A549 (cell line): Measurements from ENCODE around the gene TMEM247.

ENCODE experiments used
- BHLHE40 ChIP-seq: IDR thresholded peaks from 2 replicates; pipeline ENCODE4 v1.6.1; 2012; ENCODE audit warnings: low read depth, low read length, inconsistent platforms
- CBX2 ChIP-seq: fragments of 200-600 bp; sonication (generic); IDR thresholded peaks from 2 replicates; pipeline ENCODE4 v1.6.1; 2016; ENCODE audit warnings: low read depth, mild to moderate bottlenecking, borderline replicate concordance
- CEBPB ChIP-seq, 2 experiments: fragments of >200 bp in 1 of 2; sonication (Bioruptor Twin) in 1 of 2; formaldehyde crosslinking in 1 of 2; IDR thresholded peaks; 2 replicates each; pipeline ENCODE4 v1.6.1; 2012 to 2016
- CHD2 ChIP-seq: fragments of 150-350 bp; IDR thresholded peaks from 2 replicates; pipeline ENCODE4 v1.6.1; 2014; ENCODE audit warnings: low read length; ENCODE audit not compliant: partially characterized antibody
- EP300 ChIP-seq, 2 experiments: fragments of >200 bp; sonication (Bioruptor Twin); formaldehyde crosslinking; IDR thresholded peaks; 2 replicates in 1 of 2; 3 replicates in 1 of 2; pipeline ENCODE4 v1.6.1; 2016 to 2017
- NFE2L2 ChIP-seq: fragments of 150-350 bp; conservative IDR thresholded peaks from 2 replicates; pipeline ENCODE4 v1.6.1; 2014; ENCODE audit warnings: low read length
- ZSCAN20 ChIP-seq: fragments of 250-450 bp; sonication (Bioruptor Pico); IDR thresholded peaks from 2 replicates; pipeline ENCODE4 v1.8.0; 2022; ENCODE audit warnings: mild to moderate bottlenecking, moderate library complexity
- TF ChIP-seq, protein P1 (sequence below): fragments of >200 bp; sonication (Bioruptor Twin); formaldehyde crosslinking; IDR thresholded peaks from 3 replicates; pipeline ENCODE4 v1.5.1; 2016
- TF ChIP-seq, protein P2 (sequence below): fragments of 200-600 bp; sonication (generic); IDR thresholded peaks from 2 replicates; pipeline ENCODE4 v1.6.1; 2016; ENCODE audit warnings: antibody characterized with exemption, mild to moderate bottlenecking, moderate library complexity
- TF ChIP-seq, protein P3 (sequence below): fragments of 250-450 bp; sonication (Bioruptor Pico); IDR thresholded peaks from 2 replicates; pipeline ENCODE4 v1.5.0; 2021; ENCODE audit warnings: mild to moderate bottlenecking, moderate library complexity, borderline replicate concordance
- TF ChIP-seq, protein P4 (sequence below): IDR thresholded peaks from 2 replicates; pipeline ENCODE4 v1.6.1; 2012

DNA sequence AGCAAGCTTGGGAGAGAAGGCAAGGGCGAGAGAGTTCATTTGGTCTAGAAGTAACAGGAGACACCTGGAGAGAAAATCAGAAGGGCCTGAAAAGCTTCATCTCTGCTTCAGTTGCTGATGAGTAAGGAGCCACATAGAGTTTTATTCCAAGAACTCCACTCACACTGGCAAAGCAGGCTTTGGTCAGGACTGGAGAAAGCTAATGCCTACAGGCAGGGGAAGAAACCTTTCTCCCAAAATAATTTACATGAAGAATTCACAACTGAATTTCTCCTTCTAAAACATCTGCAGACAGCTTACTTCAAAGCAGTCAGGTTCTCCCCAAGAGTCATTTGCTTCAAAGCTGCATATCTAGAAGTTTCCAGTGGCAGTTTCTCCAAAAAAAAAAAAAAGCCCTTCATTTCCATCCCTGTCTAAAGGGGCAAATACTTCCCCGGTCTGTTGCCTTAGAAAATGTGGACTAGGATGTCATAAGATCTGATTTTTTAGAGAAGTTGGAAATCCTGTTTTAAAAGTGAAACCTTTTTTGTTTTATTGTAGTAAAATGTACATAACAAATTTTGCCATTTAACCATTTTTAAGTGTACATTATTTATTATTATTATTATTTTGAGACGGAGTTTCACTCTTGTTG lies 46.3 kb downstream of the TMEM247 start:
- TF ChIP-seq, protein P1, sequence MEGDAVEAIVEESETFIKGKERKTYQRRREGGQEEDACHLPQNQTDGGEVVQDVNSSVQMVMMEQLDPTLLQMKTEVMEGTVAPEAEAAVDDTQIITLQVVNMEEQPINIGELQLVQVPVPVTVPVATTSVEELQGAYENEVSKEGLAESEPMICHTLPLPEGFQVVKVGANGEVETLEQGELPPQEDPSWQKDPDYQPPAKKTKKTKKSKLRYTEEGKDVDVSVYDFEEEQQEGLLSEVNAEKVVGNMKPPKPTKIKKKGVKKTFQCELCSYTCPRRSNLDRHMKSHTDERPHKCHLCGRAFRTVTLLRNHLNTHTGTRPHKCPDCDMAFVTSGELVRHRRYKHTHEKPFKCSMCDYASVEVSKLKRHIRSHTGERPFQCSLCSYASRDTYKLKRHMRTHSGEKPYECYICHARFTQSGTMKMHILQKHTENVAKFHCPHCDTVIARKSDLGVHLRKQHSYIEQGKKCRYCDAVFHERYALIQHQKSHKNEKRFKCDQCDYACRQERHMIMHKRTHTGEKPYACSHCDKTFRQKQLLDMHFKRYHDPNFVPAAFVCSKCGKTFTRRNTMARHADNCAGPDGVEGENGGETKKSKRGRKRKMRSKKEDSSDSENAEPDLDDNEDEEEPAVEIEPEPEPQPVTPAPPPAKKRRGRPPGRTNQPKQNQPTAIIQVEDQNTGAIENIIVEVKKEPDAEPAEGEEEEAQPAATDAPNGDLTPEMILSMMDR, result no peak
- TF ChIP-seq, protein P2, sequence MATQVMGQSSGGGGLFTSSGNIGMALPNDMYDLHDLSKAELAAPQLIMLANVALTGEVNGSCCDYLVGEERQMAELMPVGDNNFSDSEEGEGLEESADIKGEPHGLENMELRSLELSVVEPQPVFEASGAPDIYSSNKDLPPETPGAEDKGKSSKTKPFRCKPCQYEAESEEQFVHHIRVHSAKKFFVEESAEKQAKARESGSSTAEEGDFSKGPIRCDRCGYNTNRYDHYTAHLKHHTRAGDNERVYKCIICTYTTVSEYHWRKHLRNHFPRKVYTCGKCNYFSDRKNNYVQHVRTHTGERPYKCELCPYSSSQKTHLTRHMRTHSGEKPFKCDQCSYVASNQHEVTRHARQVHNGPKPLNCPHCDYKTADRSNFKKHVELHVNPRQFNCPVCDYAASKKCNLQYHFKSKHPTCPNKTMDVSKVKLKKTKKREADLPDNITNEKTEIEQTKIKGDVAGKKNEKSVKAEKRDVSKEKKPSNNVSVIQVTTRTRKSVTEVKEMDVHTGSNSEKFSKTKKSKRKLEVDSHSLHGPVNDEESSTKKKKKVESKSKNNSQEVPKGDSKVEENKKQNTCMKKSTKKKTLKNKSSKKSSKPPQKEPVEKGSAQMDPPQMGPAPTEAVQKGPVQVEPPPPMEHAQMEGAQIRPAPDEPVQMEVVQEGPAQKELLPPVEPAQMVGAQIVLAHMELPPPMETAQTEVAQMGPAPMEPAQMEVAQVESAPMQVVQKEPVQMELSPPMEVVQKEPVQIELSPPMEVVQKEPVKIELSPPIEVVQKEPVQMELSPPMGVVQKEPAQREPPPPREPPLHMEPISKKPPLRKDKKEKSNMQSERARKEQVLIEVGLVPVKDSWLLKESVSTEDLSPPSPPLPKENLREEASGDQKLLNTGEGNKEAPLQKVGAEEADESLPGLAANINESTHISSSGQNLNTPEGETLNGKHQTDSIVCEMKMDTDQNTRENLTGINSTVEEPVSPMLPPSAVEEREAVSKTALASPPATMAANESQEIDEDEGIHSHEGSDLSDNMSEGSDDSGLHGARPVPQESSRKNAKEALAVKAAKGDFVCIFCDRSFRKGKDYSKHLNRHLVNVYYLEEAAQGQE, result no peak
- TF ChIP-seq CHD2 (no peak), ZSCAN20 (CRISPR knock-in tag) (no peak), NFE2L2 (no peak), CBX2 (no peak), BHLHE40 (no peak), CEBPB (IDR thresholded peaks at IDR 0.05) (no peak), EP300 (IDR thresholded peaks at IDR 0.05) (no peak)
- TF ChIP-seq, protein P3, sequence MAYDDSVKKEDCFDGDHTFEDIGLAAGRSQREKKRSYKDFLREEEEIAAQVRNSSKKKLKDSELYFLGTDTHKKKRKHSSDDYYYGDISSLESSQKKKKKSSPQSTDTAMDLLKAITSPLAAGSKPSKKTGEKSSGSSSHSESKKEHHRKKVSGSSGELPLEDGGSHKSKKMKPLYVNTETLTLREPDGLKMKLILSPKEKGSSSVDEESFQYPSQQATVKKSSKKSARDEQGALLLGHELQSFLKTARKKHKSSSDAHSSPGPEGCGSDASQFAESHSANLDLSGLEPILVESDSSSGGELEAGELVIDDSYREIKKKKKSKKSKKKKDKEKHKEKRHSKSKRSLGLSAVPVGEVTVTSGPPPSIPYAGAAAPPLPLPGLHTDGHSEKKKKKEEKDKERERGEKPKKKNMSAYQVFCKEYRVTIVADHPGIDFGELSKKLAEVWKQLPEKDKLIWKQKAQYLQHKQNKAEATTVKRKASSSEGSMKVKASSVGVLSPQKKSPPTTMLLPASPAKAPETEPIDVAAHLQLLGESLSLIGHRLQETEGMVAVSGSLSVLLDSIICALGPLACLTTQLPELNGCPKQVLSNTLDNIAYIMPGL, result no peak
- TF ChIP-seq, protein P4, sequence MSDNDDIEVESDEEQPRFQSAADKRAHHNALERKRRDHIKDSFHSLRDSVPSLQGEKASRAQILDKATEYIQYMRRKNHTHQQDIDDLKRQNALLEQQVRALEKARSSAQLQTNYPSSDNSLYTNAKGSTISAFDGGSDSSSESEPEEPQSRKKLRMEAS, result no peak
